Measurements from ENCODE around the gene SYNE2. TPM values are rescaled to one million over a fixed set of nuclear protein-coding genes. Genes with fewer than 3 reads are reported as not detected.

Gene SYNE2
- total RNA-seq, 4 donors from 2014 or later: 96.9 to 207 (median 182) TPM

GRCh38 chr14:63951429-63951828, 98.6 kb downstream of the SYNE2 start:
- Histone ChIP-seq H3K4me1 (no peaks in the 10 kb centered on the region), H3K27ac (no peak overlapping the region), H3K36me3 (peaks cover 2 to 30% of the 10 kb centered on the region in 2 donors), H3K27me3 (no peaks in the 10 kb centered on the region), H3K4me3 (no peak overlapping the region), H3K9me3 (no peaks in the 10 kb centered on the region)
- DNase-seq (no peak), ATAC-seq (no peak)
- intact Hi-C loops (cut with DNase I; ENCODE audit: low total_unique reads) (no loop called here), in situ Hi-C loops (cut with MboI; ENCODE audit: low sequenced_read_pairs in 4 of 4) (no loop called here)
- TF ChIP-seq POLR2A (IDR thresholded peaks at IDR 0.05) (no peak), CTCF (IDR thresholded peaks at IDR 0.05 in 4 of 5, conservative IDR thresholded peaks at IDR 0.05 in 1 of 5) (no peak)

- ATAC-seq: no peak
- H3K4me1 ChIP-seq: no peaks in the 10 kb centered on the region
- in situ Hi-C loops (cut with MboI; ENCODE audit: low sequenced_read_pairs in 4 of 4) (no loop called here), intact Hi-C loops (cut with DNase I; ENCODE audit: low total_unique reads) (no loop called here)
- peaks cover 3 to 35% of the 10 kb centered on the region in 2 donors for H3K36me3 ChIP-seq
- TF ChIP-seq POLR2A (IDR thresholded peaks at IDR 0.05) (no peak), CTCF (IDR thresholded peaks at IDR 0.05 in 4 of 5, conservative IDR thresholded peaks at IDR 0.05 in 1 of 5) (no peak)
- no peak overlapping the region for H3K27ac ChIP-seq
- H3K4me3 ChIP-seq: no peak overlapping the region
- no peaks in the 10 kb centered on the region for H3K27me3 ChIP-seq
- no peak for DNase-seq
- H3K9me3 ChIP-seq: no peaks in the 10 kb centered on the region
These were observed 99.5 kb downstream of the SYNE2 start for GRCh38 chr14:63952053-63952932.

GRCh38 chr14:63952933-63953437, 100.2 kb downstream of the SYNE2 start:
- Histone ChIP-seq H3K27ac (peak overlapping the region in 1 of 4 donors; percentile 13), H3K36me3 (peaks cover 3 to 35% of the 10 kb centered on the region in 2 donors), H3K9me3 (no peaks in the 10 kb centered on the region), H3K4me3 (no peak overlapping the region), H3K27me3 (no peaks in the 10 kb centered on the region), H3K4me1 (no peaks in the 10 kb centered on the region)
- intact Hi-C loops (cut with DNase I; ENCODE audit: low total_unique reads) (no loop called here), in situ Hi-C loops (cut with MboI; ENCODE audit: low sequenced_read_pairs in 4 of 4) (no loop called here)
- DNase-seq (no peak), ATAC-seq (no peak)
- TF ChIP-seq CTCF (IDR thresholded peaks at IDR 0.05 in 4 of 5, conservative IDR thresholded peaks at IDR 0.05 in 1 of 5): no peak
- no peak for TF ChIP-seq POLR2A (IDR thresholded peaks at IDR 0.05)

GRCh38 chr14:63956326-63956725, 103.5 kb downstream of the SYNE2 start:
- TF ChIP-seq POLR2A (IDR thresholded peaks at IDR 0.05) (no peak), CTCF (IDR thresholded peaks at IDR 0.05 in 4 of 5, conservative IDR thresholded peaks at IDR 0.05 in 1 of 5) (no peak)
- no peaks in the 10 kb centered on the region for H3K4me1 ChIP-seq
- H3K4me3 ChIP-seq: no peak overlapping the region
- intact Hi-C loops (cut with DNase I; ENCODE audit: low total_unique reads): no loop called here
- H3K27ac ChIP-seq: no peak overlapping the region
- H3K36me3 ChIP-seq: peaks cover 3 to 34% of the 10 kb centered on the region in 2 donors
- no peaks in the 10 kb centered on the region for H3K27me3 ChIP-seq
- ATAC-seq (no peak), DNase-seq (no peak)
- H3K9me3 ChIP-seq: no peaks in the 10 kb centered on the region
- in situ Hi-C loops (cut with MboI; ENCODE audit: low sequenced_read_pairs in 4 of 4): no loop called here
